NCI-H2227 treated with DMSO at 0.1 percent for 48 hours (cell line): ENCODE results near the gene NSD1.

Source experiments
- DNase-seq: peaks from one replicate; lab custom pipeline; 2025; lab: John Stamatoyannopoulos, UW

NSD1 gene

DNA sequence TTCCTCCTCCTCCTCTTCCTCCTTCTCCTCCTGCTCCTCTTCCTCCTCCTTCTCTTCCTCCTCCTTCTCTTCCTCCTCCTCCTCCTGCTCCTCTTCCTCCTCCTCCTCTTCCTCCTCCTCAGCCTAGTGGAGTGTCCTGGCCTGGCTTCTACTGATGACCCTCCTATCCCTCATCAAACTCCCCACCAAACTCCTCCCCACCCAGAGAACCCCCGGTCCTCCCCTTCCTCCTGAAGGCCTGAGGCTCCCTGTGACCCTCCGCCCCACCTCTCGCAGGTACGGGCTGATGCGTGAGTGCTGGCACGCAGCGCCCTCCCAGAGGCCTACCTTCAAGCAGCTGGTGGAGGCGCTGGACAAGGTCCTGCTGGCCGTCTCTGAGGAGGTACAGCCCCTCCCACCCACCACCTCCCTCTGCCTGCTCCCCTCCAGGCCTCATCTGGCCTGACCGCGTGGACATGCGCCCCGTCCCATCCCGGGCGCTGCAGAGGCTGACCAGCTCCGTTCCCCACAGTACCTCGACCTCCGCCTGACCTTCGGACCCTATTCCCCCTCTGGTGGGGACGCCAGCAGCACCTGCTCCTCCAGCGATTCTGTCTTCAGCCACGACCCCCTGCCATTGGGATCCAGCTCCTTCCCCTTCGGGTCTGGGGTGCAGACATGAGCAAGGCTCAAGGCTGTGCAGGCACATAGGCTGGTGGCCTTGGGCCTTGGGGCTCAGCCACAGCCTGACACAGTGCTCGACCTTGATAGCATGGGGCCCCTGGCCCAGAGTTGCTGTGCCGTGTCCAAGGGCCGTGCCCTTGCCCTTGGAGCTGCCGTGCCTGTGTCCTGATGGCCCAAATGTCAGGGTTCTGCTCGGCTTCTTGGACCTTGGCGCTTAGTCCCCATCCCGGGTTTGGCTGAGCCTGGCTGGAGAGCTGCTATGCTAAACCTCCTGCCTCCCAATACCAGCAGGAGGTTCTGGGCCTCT is 36.3 kb upstream of the NSD1 start:
- DNase-seq, result no peak

DNA sequence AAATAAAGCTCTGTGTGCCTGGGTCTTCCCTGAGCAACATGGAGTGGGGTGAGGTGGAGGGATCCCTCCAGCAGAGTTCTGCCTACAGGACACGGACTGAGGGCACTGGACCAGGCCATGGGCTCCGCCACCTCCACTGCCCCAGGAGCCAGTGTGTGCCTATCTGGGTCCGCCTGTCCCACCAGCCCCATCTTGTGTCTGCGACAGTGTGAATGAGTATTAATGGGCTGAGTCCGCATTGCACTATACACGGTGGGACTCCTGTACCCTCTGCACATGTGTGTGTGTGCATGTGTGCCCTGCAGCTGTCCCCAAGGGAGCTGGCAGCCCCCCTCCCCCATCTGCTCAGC is 35.5 kb upstream of the NSD1 start:
- no peak for DNase-seq

GRCh38 chr5:177098470-177099141 is 35.0 kb upstream of the NSD1 start:
- no peak for DNase-seq

- no peak for DNase-seq
Measured at GRCh38 chr5:177099422-177100093, 34.0 kb upstream of the NSD1 start.

GRCh38 chr5:177100714-177101121 is 32.9 kb upstream of the NSD1 start:
- DNase-seq, result no peak

- DNase-seq, result no peak
Measured at GRCh38 chr5:177103523-177104253, 29.9 kb upstream of the NSD1 start.

DNA sequence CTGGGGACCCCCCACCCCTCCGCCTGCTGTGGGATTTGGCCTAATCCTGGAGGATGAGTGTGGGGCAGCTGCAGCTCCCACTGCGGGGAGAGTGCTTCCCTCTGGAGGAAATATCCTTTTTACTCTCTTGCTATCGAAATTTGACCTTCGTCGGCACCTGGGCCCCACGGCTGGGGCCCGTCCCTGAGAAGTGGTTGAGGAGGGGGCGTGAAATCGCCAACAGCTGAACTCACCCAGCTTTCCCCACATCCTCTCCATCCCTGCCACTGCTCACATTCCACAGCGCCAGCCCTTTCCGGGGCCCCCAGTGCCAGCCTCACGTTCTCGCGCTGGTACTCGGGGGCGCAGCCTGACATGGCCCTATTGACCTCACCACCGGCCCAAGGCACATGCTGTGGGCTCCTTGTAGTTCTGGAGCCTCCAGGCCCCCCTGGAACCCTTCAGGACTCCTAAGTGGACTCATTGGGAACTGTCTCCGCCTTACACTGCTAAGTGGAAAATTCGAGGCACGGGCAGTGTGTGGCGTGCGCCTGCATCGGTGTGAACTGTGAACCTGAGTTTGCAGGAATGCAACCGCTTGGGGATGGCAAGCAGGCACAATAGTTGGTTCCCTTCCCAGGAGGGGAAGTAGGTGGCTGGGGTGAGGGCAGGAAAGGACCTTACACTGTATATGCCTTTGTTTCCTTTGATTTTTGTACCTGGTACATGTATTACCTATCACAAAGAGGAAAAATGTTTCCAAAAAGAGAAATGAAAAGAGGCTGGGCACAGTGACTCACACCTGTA is 27.7 kb upstream of the NSD1 start:
- no peak for DNase-seq

DNA sequence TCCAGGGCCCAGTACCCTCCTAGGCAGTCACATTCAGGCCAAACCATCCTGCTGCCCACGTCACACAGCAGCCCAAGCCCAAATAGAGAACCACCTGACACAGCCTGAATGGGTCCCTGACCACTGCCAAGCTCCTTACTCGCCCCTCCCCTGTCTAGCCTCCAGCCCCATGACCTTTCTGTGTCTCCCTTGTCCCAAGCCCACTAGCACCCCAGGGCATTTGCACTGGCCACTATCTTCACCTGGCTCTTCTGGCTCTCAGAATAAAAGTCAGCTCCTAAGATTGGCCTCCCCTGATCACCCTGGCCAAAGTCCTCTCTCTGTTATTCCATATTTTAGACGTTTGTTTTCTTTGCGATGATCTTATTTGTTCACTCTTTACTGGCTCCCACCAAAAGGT is 26.4 kb upstream of the NSD1 start:
- no peak for DNase-seq

DNA sequence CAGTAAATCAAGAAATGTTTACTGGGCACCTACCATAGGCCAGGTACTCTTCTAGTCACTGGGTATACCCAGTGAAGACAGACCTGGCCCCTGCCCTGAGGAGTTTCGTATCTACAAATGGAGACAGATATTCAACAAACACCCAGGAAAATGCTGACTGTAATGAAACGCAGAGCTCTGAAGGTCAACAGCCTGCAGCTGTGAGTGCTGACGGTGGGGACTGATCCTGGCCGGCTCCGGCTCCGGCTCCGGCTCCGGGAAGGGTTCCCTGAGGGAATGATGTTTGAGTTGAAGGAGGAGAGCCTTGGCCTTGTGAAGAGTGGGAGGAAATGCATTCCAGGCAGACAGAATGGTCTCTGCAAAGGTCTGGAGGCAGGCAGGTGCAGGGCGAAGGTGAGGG is 23.8 kb upstream of the NSD1 start:
- no peak for DNase-seq

DNA sequence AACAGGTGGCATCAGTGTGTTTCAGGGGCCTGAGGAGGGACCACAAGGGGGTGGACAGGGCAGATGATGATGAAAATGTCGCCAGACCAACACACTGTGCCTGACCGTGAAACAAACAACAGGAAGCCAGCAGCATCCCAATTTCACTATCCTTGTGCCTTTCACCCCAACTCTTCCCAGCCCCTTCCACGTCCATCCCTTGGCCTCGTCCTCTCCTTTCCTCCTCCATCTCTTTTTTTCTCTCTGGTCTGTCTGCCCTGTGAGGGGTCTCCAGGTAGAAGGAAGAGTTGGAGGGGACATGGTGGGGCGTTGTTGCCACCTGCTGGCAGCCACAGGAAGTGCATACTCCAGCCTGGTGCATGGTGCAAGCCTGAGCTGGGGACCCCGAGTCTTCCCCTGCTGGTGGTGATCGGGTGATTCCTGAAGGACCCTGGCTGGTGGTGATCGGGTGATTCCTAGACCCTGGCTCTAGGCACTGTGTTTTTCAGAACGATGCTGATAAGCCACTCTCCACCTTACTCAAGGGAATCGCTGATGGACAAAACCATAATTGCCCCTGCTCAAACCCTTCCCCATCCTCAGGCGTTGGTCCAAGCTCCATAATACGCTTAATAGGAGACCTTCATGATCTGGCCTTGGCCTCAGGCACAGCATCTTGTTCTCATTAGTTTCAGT is 21.7 kb upstream of the NSD1 start:
- peak; percentile 23 for DNase-seq

DNA sequence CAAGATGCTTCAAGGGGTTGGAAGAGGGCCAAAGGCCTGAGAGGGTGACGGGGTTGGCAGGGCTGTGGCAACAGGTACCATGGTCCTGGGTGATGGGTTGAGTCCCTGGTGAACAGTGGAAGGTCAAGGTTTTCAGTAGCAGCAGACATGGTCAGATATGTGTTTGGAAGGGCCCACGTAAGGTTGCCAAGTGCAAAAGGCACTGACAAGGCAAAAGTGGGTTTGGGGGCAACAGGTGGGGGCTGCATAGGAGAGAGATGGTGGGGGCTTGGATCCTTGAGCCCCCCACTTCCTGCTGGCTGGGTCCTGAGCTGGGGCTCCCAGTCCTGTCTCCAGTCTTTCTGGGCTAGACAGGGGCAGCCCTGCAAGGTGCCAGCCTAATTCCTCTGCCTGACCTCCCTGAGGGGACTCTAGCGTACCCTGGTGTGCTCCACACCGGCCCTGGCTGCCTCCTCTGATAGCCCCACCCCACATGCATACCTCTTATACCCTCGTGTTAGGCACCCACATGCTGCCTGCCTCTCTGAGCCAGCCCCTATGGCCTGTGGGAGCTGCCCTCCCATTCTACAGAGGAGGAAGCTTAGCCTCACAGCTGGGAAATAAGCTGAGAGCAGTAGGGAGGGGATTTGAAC is 20.9 kb upstream of the NSD1 start:
- no peak for DNase-seq

DNA sequence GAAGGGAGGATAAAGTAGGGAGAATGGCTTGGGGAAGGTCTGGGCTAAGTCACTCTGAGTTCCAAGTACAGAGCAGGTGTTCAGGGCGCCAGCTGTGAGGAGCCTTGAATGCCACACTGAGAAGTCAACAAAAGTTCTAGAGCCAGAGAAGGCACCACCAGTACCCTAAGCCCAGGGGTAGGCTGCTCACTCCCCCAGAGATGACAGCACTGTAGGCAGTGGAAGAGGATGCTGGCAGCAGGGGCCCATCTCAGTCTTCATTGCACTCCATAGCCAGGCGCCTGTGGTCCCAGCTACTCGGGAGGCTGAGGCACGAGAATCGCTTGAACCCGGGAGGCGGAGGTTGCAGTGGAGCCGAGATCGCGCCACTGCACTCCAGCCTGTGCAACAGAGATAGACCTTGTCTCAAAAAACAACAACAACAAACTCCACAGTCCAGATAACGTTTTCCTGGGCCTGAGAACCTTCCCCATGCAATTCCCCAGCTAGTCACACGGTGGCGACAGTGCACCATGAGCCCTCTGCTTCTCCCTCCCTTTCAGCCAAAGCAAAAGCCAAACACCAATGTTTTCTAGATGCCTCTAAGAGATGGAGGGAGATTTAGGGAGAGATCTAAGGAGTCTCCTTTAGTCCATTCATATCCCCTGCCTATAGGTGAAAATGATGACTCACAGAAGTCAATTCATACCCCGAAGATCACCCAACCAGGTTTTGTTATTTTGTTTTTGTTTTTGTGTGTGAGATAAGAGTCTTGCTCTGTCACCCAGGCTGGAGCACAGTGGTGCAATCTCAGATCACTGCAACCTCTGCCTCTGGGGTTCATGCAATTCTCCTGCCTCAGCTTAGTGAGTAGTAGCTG is 19.8 kb upstream of the NSD1 start:
- peak; percentile 61 for DNase-seq

GRCh38 chr5:177116631-177117373 is 16.8 kb upstream of the NSD1 start:
- no peak for DNase-seq

GRCh38 chr5:177117441-177118045 is 16.0 kb upstream of the NSD1 start:
- no peak for DNase-seq

- no peak for DNase-seq
Measured at GRCh38 chr5:177122566-177122965, 11.0 kb upstream of the NSD1 start.

- no peak for DNase-seq
Measured at GRCh38 chr5:177123789-177124485, 9.6 kb upstream of the NSD1 start.

- DNase-seq, result no peak
Measured at GRCh38 chr5:177124486-177124991, 9.0 kb upstream of the NSD1 start.
